GM18861 (cell line): ENCODE measurements around the gene DBNDD1.
"Not testable (repeated sequence)": the region's sequence is repeated elsewhere in the genome, so short reads cannot be mapped to it uniquely, and the experiment has no call there.

Experiments used
- ATAC-seq: cut with Tn5 transposase; IDR thresholded peaks from one replicate; pipeline ENCODE4 v1.9.1; 2021; ENCODE audit not compliant: unreplicated experiment

Gene DBNDD1

GRCh38 chr16:90018652-90019542, at the start of gene DBNDD1:
DBNDD1 (minus strand) TSS chr16:90019456; CDS start chr16:90019341, 115 bp downstream.
- no peak for ATAC-seq

DNA sequence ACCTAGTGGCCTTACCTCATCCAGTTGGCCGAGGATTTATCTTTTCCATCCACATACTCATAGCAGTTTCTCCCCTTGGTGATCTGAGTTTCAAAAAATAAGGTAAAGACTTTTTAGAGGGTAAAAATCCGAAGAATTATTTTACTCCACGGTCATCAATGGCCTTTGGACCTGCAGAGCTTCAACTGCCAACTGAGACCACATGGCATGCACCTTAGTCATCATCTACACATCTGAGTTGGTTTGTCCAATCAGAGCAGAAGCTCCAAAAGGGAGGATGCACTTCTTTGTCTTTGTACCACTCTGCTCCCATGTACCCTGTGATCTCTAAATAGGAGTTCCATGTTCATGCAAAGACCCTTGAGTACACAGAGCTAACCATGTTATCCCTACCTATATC, 42.2 kb upstream of the DBNDD1 start:
- no peak for ATAC-seq

- ATAC-seq: no peak
These were observed 38.5 kb upstream of the DBNDD1 start for GRCh38 chr16:90057738-90058173.

DNA sequence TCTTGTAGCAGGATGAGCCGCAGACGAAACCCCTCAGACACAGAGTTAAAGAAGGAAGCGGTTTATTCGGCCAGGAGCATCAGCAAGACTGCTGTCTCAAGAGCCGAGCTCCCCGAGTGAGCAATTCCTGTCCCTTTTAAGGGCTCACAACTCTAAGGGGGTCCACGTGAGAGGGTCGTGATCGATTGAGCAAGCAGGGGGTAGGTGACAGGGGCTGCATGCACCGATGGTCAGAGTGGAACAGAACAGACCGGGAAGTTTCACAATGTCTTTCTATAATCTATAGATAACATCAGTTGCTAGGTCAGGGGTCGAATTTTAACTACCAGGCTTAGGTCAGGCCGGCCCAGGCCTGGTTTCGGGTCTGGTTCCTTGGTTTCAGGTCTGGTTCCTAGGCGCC, 37.3 kb upstream of the DBNDD1 start:
- ATAC-seq: not testable (repeated sequence)

DNA sequence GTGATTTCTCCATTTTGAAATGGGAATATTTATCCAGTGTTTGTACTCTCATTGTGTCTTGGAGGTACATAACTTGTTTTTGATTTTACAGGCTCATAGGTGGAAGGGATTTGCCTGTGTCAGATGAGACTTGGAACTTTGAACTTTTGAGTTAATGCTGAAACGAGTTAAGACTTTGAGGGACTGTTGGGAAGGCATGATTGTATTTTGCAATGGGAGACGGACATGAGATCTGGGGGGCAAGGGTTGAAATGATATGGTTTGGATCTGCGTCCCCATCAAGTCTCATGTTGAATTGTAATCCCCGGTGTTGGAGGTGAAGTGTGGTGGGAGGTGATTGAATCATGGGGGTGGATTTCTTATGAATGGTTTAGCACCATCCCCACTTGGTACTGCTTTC, 36.1 kb upstream of the DBNDD1 start:
- no peak for ATAC-seq

DNA sequence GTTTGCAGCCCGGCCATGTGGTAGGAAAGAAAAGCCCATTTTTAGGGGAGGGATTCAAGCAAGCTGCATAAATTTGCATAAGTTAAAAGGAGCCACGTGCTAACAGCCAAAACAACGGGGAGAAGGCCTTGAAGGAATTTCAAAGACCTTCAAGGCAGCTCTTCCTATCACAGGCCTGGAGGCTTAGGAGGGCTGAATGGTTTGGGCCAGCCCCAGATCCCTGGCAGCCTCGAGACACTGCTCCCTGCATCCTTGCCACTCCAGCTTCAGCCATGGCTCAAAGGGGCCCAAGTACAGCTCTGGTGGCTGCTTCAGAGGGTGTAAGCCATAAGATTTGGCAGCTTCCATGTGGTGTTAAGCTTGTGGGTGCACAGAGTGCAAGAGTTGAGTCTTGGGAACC, 35.3 kb upstream of the DBNDD1 start:
- ATAC-seq: no peak

DNA sequence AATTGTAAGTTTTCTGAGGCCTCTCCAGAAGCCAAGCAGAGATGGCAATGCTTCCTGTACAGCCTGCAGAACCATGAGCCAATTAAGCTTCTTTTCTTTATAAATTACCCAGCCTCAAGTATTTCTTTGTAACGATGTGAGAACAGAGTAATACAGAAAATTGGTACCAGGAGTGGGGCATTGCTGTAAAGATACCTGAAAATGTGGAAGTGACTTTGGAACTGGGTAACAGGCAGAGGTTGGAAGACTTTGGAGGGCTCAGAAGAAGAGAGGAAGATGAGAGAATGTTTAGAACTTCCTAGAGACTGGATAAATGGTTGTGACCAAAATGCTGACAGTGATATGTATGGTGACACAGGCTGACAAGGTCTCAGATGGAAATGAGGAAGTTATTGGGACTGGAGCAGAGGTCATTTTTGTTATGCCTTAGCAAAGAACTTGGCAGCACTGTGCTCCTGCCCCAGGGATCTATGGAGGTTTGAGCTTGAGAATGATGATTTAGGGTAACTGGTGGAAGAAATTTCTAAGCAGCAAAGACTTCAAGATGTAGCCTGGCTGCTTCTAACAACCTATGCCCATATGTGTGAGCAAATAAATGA, 34.7 kb upstream of the DBNDD1 start:
- no peak for ATAC-seq

GRCh38 chr16:90050969-90051368, 31.7 kb upstream of the DBNDD1 start:
- ATAC-seq: no peak

DNA sequence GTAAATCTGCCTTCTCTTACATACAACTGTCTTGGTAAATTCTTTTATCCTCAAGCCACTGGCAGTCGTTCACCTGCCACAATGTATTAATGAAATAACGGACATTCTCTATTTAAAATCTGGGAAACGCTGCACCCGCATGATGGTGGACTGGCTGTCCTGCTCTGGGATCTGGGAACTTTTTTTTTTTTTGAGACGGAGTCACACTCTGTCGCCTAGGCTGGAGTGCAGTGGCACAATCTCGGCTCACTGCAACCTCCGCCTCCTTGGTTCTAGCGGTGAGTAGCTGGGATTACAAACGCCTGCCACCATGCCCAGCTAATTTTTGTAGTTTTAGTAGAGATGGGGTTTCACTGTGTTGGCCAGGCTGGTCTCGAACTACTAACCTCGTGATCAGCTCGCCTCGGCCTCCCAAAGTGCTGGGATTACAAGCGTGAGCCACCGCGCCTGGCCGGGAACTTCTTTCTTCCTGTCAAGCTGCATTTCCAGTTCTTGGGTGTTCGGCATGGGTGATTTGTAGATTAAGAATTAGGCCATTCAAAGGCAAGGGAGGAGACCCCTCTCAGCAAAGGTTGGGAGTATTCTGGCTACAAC, 29.6 kb upstream of the DBNDD1 start:
- ATAC-seq: no peak

GRCh38 chr16:90048347-90048722, 29.1 kb upstream of the DBNDD1 start:
- no peak for ATAC-seq

GRCh38 chr16:90047714-90048346, 28.6 kb upstream of the DBNDD1 start:
- ATAC-seq: no peak

- ATAC-seq: no peak
These were observed 27.9 kb upstream of the DBNDD1 start for GRCh38 chr16:90046971-90047713.

DNA sequence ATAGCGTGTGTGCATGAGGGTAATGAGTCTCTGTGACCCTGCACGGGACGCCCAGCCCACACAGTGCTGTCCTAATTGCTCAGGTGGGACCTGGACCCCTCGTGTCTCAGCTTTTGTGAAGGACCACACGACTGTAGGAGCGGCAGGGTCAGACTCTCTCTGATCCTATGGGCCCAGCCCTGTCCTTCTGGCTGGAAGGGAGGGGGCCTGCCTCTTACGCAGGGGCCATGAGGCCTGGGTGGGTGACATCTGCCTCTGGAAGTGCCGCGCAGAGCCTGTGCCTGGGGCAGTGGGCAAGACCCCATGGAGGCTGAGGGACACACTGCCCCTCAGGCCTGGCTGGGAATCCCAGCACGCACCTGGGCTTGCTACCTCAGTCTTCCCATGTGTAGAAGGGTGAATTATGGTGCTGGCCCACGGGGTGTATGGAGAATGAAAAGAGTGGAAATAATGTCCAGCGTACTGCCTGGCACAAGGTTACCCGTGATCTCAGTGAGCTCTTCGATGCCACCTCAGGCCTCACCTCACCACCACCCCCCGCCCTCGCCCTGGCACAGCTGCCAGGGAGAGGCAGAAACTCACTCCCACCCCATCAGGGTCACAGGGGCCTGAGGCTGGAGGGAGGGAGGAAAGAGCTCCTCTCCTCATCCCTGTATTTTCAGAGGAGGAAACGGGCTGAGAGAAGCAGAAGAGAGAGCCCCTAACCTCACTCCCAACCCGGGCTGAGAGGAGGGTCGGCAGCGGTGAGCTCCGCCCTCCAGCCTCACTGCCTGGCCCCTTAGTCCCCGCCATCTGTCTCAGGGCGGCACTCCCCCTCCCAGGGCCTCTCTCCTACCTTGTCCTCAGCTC, 27.1 kb upstream of the DBNDD1 start:
- no peak for ATAC-seq

- no peak for ATAC-seq
These were observed 24.9 kb upstream of the DBNDD1 start for GRCh38 chr16:90044111-90044551.

DNA sequence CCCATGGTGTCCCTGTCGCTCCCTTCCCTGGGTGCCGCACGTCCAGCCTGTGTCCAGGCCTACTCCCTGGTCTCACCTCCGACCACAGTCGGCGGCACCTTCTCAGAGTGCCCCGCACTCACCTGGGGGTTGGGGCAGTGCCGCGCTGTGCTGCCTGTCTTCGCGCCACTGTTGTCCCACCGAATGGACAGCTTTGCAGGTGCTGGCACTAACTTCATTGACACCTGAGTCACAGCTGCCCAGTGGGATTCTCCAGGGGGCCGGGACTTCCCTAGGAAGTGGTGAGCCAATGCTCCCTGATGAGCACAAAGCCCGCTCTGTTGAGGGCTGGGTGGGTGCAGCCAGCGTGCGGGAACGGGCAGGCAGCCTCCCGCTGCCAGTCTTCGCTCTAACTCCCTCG, 24.3 kb upstream of the DBNDD1 start:
- no peak for ATAC-seq

- ATAC-seq: no peak
These were observed 23.8 kb upstream of the DBNDD1 start for GRCh38 chr16:90042946-90043514.

GRCh38 chr16:90041896-90042473, 22.7 kb upstream of the DBNDD1 start:
- no peak for ATAC-seq

DNA sequence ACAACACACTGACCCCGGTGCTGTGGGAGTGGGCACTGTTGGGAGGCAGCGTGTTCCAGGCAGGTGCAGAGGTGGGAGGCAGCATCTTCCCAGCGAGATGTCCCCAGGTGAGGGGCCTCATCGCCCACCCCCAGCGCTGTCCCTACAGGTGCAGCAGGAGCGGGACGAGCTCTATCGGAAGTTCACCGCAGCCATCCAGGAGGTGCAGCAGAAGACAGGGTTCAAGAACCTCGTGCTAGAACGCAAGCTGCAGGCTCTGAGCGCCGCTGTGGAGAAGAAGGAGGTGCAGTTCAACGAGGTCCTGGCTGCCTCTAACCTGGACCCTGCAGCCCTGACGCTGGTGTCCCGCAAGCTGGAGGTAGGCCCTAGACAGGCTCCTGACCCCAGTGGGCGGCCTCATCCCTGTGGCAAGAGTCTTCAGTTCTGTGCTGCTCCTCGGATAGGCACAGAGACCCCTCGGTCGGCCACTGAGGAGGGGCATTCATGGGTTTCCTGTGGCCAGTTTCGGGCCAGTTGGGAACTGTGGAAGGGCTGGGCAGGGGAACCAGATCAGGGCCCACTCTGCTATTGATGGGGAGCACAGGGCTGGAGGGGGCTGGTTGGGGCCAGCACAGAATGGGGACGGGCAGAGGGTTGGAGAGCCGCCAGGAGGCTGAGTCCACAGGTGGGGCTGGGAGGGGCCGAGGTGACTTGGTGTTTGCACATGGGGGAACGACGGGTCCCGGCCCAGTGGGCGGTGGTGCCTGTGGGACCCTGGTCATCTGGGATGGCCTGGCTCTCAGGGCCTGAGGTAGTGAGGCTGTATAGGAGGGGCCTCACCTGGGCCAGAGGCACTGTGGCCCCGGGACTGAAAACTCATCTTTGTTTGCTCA, 21.1 kb upstream of the DBNDD1 start:
- ATAC-seq: no peak
